Measurements from ENCODE around the gene PVALEF.
"Not testable (repeated sequence)": the region's sequence is repeated elsewhere in the genome, so short reads cannot be mapped to it uniquely, and the experiment has no call there.

PVALEF gene

GRCh38 chr17:81222906-81223761, 57.8 kb downstream of the PVALEF start, which contains the start of gene CEP131:
TSS of gene CEP131 (minus strand) at chr17:81222965. CDS start at chr17:81220056, 2,909 bp downstream.
- DNase-seq: peak; percentile 95

GRCh38 chr17:81223762-81224130, 58.4 kb downstream of the PVALEF start:
- no peak for DNase-seq

- DNase-seq: not testable (repeated sequence)
Observed at GRCh38 chr17:81227630-81228029, 62.3 kb downstream of the PVALEF start.

GRCh38 chr17:81228420-81228819, 63.1 kb downstream of the PVALEF start:
- no peak for DNase-seq

GRCh38 chr17:81228834-81229665, 63.7 kb downstream of the PVALEF start:
- no peak for DNase-seq

- no peak for DNase-seq
Observed at GRCh38 chr17:81229666-81229920, 64.3 kb downstream of the PVALEF start.

- no peak for DNase-seq
Observed at GRCh38 chr17:81230043-81230820, 64.9 kb downstream of the PVALEF start.

- no peak for DNase-seq
Observed at GRCh38 chr17:81231121-81231645, 65.9 kb downstream of the PVALEF start.

- DNase-seq: no peak
Observed at GRCh38 chr17:81231766-81232581, 66.7 kb downstream of the PVALEF start.
